DMS79 (cell line): ENCODE results near the gene ADAM21.
"Not testable (repeated sequence)": the region's sequence is repeated elsewhere in the genome, so short reads cannot be mapped to it uniquely, and the experiment has no call there.

Experiments used
- DNase-seq: peaks from one replicate; lab custom pipeline; 2025; lab: John Stamatoyannopoulos, UW

ADAM21 gene

GRCh38 chr14:70451874-70452273 lies at the start of gene ADAM21:
TSS of gene ADAM21 (plus strand) at chr14:70452174. CDS start at chr14:70457500, 5,326 bp downstream.
- no peak for DNase-seq

- DNase-seq, result not testable (repeated sequence)
These were observed 48.6 kb upstream of the ADAM21 start for GRCh38 chr14:70403335-70403734.

GRCh38 chr14:70406216-70406615 lies 45.8 kb upstream of the ADAM21 start:
- not testable (repeated sequence) for DNase-seq

- DNase-seq, result no peak
These were observed 44.4 kb upstream of the ADAM21 start for GRCh38 chr14:70407621-70408020.

- peak; percentile 18 for DNase-seq
These were observed 36.2 kb upstream of the ADAM21 start for GRCh38 chr14:70415788-70416187.

GRCh38 chr14:70416338-70416724 lies 35.6 kb upstream of the ADAM21 start:
- DNase-seq, result peak; percentile 37

GRCh38 chr14:70416725-70417349 lies 35.1 kb upstream of the ADAM21 start, which contains the start of gene SYNJ2BP:
TSS of gene SYNJ2BP (minus strand) at chr14:70417090. CDS start at chr14:70416963, 127 bp downstream.
- peak; percentile 88 for DNase-seq

- DNase-seq, result not testable (repeated sequence)
These were observed 32.6 kb upstream of the ADAM21 start for GRCh38 chr14:70419270-70419931.

- DNase-seq, result no peak
These were observed 29.4 kb upstream of the ADAM21 start for GRCh38 chr14:70422538-70422937.

GRCh38 chr14:70425354-70425753 lies 26.6 kb upstream of the ADAM21 start:
- peak; percentile 1 for DNase-seq

- DNase-seq, result not testable (repeated sequence)
These were observed 25.4 kb upstream of the ADAM21 start for GRCh38 chr14:70426555-70426954.

GRCh38 chr14:70436867-70437266 lies 15.1 kb upstream of the ADAM21 start:
- no peak for DNase-seq

GRCh38 chr14:70441641-70442040 lies 10.3 kb upstream of the ADAM21 start:
- no peak for DNase-seq

GRCh38 chr14:70442750-70443149 lies 9.2 kb upstream of the ADAM21 start:
- DNase-seq, result no peak

- DNase-seq, result no peak
These were observed 3.2 kb upstream of the ADAM21 start for GRCh38 chr14:70448633-70449340.

- DNase-seq, result no peak
These were observed 2.8 kb downstream of the ADAM21 start for GRCh38 chr14:70454731-70455130.

GRCh38 chr14:70468731-70469130 lies 16.8 kb downstream of the ADAM21 start:
- DNase-seq, result no peak

- DNase-seq, result not testable (repeated sequence)
These were observed 19.0 kb downstream of the ADAM21 start for GRCh38 chr14:70470863-70471563.

GRCh38 chr14:70472253-70473159 lies 20.5 kb downstream of the ADAM21 start:
- DNase-seq, result no peak

- DNase-seq, result no peak
These were observed 21.9 kb downstream of the ADAM21 start for GRCh38 chr14:70473825-70474224.

- DNase-seq, result not testable (repeated sequence)
These were observed 23.5 kb downstream of the ADAM21 start for GRCh38 chr14:70475459-70475858.
